HCT116 (cell line): Measurements from ENCODE around the gene UBE2E2.

Experiments
- ATF3 ChIP-seq: IDR thresholded peaks from 2 replicates; pipeline ENCODE4 v1.6.1; 2012
- CEBPB ChIP-seq: IDR thresholded peaks from 2 replicates; pipeline ENCODE4 v1.6.1; 2012; ENCODE audit warnings: low read depth
- CTCF ChIP-seq, 3 experiments: fragments of 200-600 bp in 1 of 3; sonication (generic) in 1 of 3; IDR thresholded peaks in 2 of 3; conservative IDR thresholded peaks in 1 of 3; 2 replicates each; pipeline ENCODE4 v1.5.1; 2012 to 2017; ENCODE audit warnings: low read depth in 2 of 3, low read length in 2 of 3, antibody characterized with exemption in 1 of 3, borderline replicate concordance in 1 of 3, control low read depth in 1 of 3, mild to moderate bottlenecking in 1 of 3, mixed read lengths in 1 of 3, mixed run types in 1 of 3, moderate library complexity in 1 of 3; ENCODE audit not compliant: insufficient read depth in 1 of 3
- EZH2 ChIP-seq: fragments of 200-600 bp; sonication (generic); IDR thresholded peaks from 2 replicates; pipeline ENCODE4 v1.6.1; 2017; ENCODE audit warnings: antibody characterized with exemption, mixed run types
- EZH2phosphoT487 ChIP-seq: fragments of 200-600 bp; IDR thresholded peaks from 2 replicates; pipeline ENCODE4 v1.6.1; 2018; ENCODE audit warnings: antibody characterized with exemption, borderline replicate concordance
- FOSL1 ChIP-seq: IDR thresholded peaks from 2 replicates; pipeline ENCODE4 v1.6.1; 2012; ENCODE audit warnings: low read depth
- JUND ChIP-seq: IDR thresholded peaks from 2 replicates; pipeline ENCODE4 v1.6.1; 2012
- POLR2A ChIP-seq: IDR thresholded peaks from 2 replicates; pipeline ENCODE4 v1.7.0; 2011; ENCODE audit warnings: borderline replicate concordance; ENCODE audit not compliant: insufficient read depth, insufficient read length; ENCODE audit errors: extremely low read depth
- POLR2AphosphoS5 ChIP-seq: IDR thresholded peaks from 2 replicates; pipeline ENCODE4 v1.6.1; 2011; ENCODE audit warnings: mild to moderate bottlenecking, low read depth, low read length, moderate library complexity
- RAD21 ChIP-seq: IDR thresholded peaks from 2 replicates; pipeline ENCODE4 v1.6.1; 2012; ENCODE audit warnings: low read depth, mild to moderate bottlenecking
- SP1 ChIP-seq: IDR thresholded peaks from 2 replicates; pipeline ENCODE4 v1.6.1; 2012; ENCODE audit warnings: low read depth
- ZBTB33 ChIP-seq: IDR thresholded peaks from 2 replicates; pipeline ENCODE4 v1.6.1; 2011; ENCODE audit warnings: mild to moderate bottlenecking, low read length, moderate library complexity; ENCODE audit not compliant: insufficient replicate concordance; ENCODE audit errors: extremely low read depth
- ZNF274 ChIP-seq: fragments of 200-500 bp; sonication (Bioruptor generic); IDR thresholded peaks from 2 replicates; pipeline ENCODE4 v1.6.1; 2014; ENCODE audit warnings: mild to moderate bottlenecking, low read depth, low read length, inconsistent platforms

GRCh38 chr3:23312866-23313265, 109.7 kb downstream of the UBE2E2 start:
- TF ChIP-seq ZBTB33 (no peak), CTCF (IDR thresholded peaks at IDR 0.05 in 2 of 3, conservative IDR thresholded peaks at IDR 0.05 in 1 of 3; ENCODE audit: borderline replicate concordance in 1 of 3, insufficient read depth in 1 of 3, low read depth in 2 of 3, low read length in 2 of 3) (no peak), POLR2A (no peak), EZH2 (no peak), ZNF274 (no peak), ATF3 (no peak), CEBPB (no peak), POLR2AphosphoS5 (no peak), EZH2phosphoT487 (no peak), RAD21 (no peak), SP1 (no peak), JUND (no peak), FOSL1 (no peak)
